Parathyroid adenoma (tissue), 2 donors: Measurements from ENCODE around the gene B4GALT2.

ENCODE experiments used
- H2AFZ ChIP-seq: fragments of 300-600 bp; sonication (generic); one replicate; pipeline ENCODE4 v1.7.0; 2017; ENCODE audit warnings: antibody characterized with exemption, mild to moderate bottlenecking
- H3K27ac ChIP-seq: fragments of 300-600 bp; sonication (generic); one replicate; pipeline ENCODE4 v1.7.0; 2017
- H3K27me3 ChIP-seq: fragments of 300-600 bp; sonication (generic); one replicate; pipeline ENCODE4 v1.7.0; 2017; ENCODE audit warnings: low read length; ENCODE audit not compliant: control insufficient read depth, insufficient read depth
- H3K36me3 ChIP-seq: fragments of 300-600 bp; sonication (generic); one replicate; pipeline ENCODE4 v1.7.0; 2017; ENCODE audit warnings: low read length; ENCODE audit not compliant: control insufficient read depth, insufficient read depth
- H3K4me1 ChIP-seq: fragments of 300-600 bp; sonication (generic); one replicate; pipeline ENCODE4 v1.7.0; 2017; ENCODE audit warnings: control low read depth
- H3K4me2 ChIP-seq: fragments of 300-600 bp; sonication (generic); one replicate; pipeline ENCODE4 v1.7.0; 2017; ENCODE audit warnings: low read length
- H3K4me3 ChIP-seq: fragments of 300-600 bp; sonication (generic); one replicate; pipeline ENCODE4 v1.7.0; 2017; ENCODE audit warnings: low read depth, low read length
- H3K79me2 ChIP-seq: fragments of 300-600 bp; sonication (generic); one replicate; pipeline ENCODE4 v1.7.0; 2017; ENCODE audit warnings: control low read depth
- H3K9ac ChIP-seq: fragments of 300-600 bp; sonication (generic); one replicate; pipeline ENCODE4 v1.7.0; 2017; ENCODE audit warnings: mild to moderate bottlenecking
- H3K9me3 ChIP-seq: fragments of 300-600 bp; sonication (generic); one replicate; pipeline ENCODE4 v1.7.0; 2017; ENCODE audit warnings: low read length; ENCODE audit not compliant: control insufficient read depth
- TF ChIP-seq, protein P1 (sequence below): fragments of 300-600 bp; sonication (generic); IDR thresholded peaks from one replicate; pipeline ENCODE4 v1.7.0; 2017; ENCODE audit warnings: antibody characterized with exemption, mild to moderate bottlenecking
- donor health status: primary hyperparathyroidism.

The B4GALT2 gene

DNA sequence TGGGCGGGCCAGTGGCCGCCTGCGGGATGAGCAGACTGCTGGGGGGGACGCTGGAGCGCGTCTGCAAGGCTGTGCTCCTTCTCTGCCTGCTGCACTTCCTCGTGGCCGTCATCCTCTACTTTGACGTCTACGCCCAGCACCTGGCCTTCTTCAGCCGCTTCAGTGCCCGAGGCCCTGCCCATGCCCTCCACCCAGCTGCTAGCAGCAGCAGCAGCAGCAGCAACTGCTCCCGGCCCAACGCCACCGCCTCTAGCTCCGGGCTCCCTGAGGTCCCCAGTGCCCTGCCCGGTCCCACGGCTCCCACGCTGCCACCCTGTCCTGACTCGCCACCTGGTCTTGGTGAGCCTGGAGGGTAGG, 2.1 kb downstream of the B4GALT2 start:
- no peak overlapping the region for H2AFZ ChIP-seq
- H3K9me3 ChIP-seq = no peaks in the 10 kb centered on the region
- no peaks in the 10 kb centered on the region for H3K79me2 ChIP-seq
- no peak overlapping the region for H3K27ac ChIP-seq
- TF ChIP-seq, protein P1, sequence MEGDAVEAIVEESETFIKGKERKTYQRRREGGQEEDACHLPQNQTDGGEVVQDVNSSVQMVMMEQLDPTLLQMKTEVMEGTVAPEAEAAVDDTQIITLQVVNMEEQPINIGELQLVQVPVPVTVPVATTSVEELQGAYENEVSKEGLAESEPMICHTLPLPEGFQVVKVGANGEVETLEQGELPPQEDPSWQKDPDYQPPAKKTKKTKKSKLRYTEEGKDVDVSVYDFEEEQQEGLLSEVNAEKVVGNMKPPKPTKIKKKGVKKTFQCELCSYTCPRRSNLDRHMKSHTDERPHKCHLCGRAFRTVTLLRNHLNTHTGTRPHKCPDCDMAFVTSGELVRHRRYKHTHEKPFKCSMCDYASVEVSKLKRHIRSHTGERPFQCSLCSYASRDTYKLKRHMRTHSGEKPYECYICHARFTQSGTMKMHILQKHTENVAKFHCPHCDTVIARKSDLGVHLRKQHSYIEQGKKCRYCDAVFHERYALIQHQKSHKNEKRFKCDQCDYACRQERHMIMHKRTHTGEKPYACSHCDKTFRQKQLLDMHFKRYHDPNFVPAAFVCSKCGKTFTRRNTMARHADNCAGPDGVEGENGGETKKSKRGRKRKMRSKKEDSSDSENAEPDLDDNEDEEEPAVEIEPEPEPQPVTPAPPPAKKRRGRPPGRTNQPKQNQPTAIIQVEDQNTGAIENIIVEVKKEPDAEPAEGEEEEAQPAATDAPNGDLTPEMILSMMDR = no peak
- no peaks in the 10 kb centered on the region for H3K4me1 ChIP-seq
- H3K27me3 ChIP-seq = no peaks in the 10 kb centered on the region
- H3K9ac ChIP-seq = no peak overlapping the region
- no peak overlapping the region for H3K4me2 ChIP-seq
- no peaks in the 10 kb centered on the region for H3K36me3 ChIP-seq
- no peak overlapping the region for H3K4me3 ChIP-seq

DNA sequence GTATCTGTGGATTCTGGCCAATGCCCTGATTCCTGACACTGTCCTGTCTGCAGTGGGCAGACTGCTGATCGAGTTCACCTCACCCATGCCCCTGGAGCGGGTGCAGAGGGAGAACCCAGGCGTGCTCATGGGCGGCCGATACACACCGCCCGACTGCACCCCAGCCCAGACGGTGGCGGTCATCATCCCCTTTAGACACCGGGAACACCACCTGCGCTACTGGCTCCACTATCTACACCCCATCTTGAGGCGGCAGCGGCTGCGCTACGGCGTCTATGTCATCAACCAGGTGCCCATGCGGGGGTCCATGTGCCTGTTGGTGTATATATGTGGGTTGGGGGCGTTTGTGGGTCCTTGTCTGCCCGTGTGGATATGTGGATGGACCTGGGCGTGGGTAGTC, 2.6 kb downstream of the B4GALT2 start:
- H3K79me2 ChIP-seq = no peaks in the 10 kb centered on the region
- no peaks in the 10 kb centered on the region for H3K4me1 ChIP-seq
- no peak overlapping the region for H3K27ac ChIP-seq
- H3K4me2 ChIP-seq = no peak overlapping the region
- TF ChIP-seq, protein P1 = no peak
- no peak overlapping the region for H2AFZ ChIP-seq
- no peak overlapping the region for H3K4me3 ChIP-seq
- no peaks in the 10 kb centered on the region for H3K9me3 ChIP-seq
- no peaks in the 10 kb centered on the region for H3K36me3 ChIP-seq
- H3K27me3 ChIP-seq = no peaks in the 10 kb centered on the region
- H3K9ac ChIP-seq = no peak overlapping the region

DNA sequence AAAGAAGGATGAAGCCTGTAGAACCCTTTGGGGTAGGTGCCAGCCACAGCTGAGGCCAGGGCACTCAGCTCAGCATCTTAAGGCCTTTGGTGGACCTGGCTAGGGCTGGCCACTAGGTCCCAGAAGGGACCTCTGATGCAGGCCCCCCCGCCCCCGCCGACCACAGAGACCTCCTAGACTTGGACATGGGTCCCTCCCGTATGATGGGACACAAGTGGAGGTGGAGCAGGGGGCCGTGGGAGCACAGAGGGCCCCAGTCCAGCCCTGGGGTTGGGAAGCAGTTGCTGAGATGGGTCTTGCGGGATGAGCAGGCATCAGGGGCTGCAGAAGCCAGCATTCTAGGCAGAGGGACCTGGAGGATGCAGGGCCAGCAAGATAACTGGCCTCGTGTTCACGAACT, 3.2 kb downstream of the B4GALT2 start:
- H3K36me3 ChIP-seq = no peaks in the 10 kb centered on the region

GRCh38 chr1:43982808-43983207, 3.8 kb downstream of the B4GALT2 start:
- H3K9me3 ChIP-seq = no peaks in the 10 kb centered on the region
- TF ChIP-seq, protein P1 = no peak
- no peaks in the 10 kb centered on the region for H3K27me3 ChIP-seq
- no peaks in the 10 kb centered on the region for H3K79me2 ChIP-seq
- H3K4me1 ChIP-seq = no peaks in the 10 kb centered on the region
- no peak overlapping the region for H2AFZ ChIP-seq
- no peak overlapping the region for H3K27ac ChIP-seq
- no peaks in the 10 kb centered on the region for H3K36me3 ChIP-seq
- no peak overlapping the region for H3K9ac ChIP-seq
- no peak overlapping the region for H3K4me2 ChIP-seq
- no peak overlapping the region for H3K4me3 ChIP-seq

More for the DNA sequence above, 3.2 kb downstream of the B4GALT2 start:
- no peaks in the 10 kb centered on the region for H3K79me2 ChIP-seq
- no peaks in the 10 kb centered on the region for H3K27me3 ChIP-seq
- no peak overlapping the region for H2AFZ ChIP-seq
- H3K9me3 ChIP-seq = no peaks in the 10 kb centered on the region
- TF ChIP-seq, protein P1 = no peak
- no peak overlapping the region for H3K4me2 ChIP-seq
- no peaks in the 10 kb centered on the region for H3K4me1 ChIP-seq
- H3K4me3 ChIP-seq = no peak overlapping the region
- H3K27ac ChIP-seq = no peak overlapping the region
- H3K9ac ChIP-seq = no peak overlapping the region

DNA sequence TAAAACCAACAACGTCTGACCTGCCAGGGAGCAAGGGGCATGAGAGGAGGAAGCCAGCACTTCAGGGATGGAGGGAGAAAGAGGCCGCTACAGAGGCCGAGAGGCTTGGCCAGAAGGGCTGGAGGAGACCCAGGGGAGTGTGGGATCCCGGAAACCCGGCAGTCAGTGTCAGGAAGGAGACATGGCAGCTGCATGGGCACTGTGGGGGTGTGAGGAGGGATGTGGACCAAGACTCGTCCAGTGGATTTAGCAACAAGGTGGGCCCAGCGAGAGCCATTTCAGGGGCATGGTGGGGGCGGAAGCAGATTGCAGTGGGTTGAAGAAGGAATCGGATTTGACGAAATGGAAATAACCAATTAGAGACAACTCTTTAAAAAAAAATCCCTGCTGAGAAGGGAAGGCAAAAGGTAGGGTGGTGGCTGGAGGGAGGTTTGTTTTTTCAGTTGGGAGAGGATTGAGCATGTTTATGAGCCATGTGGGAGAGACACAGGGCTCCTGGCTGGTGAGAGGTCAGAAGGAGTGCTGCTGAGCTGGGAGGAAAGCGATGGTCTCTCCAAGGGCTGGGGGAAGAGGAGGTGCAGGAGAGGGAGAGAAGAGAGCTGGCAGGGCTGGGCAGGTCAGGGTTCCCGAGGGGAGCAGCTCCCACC, 4.4 kb downstream of the B4GALT2 start:
- Histone ChIP-seq H3K27me3 (no peaks in the 10 kb centered on the region), H2AFZ (no peak overlapping the region), H3K4me1 (no peaks in the 10 kb centered on the region), H3K9me3 (no peaks in the 10 kb centered on the region), H3K36me3 (no peaks in the 10 kb centered on the region), H3K4me3 (no peak overlapping the region), H3K79me2 (no peaks in the 10 kb centered on the region), H3K27ac (no peak overlapping the region), H3K9ac (no peak overlapping the region), H3K4me2 (no peak overlapping the region)
- TF ChIP-seq, protein P1 = no peak
